Activated CD8-positive, alpha-beta memory T cell treated with anti-CD3 and anti-CD28 coated beads, Interleukin-2, amount 50 U/mL, for 24 hours (primary cell): Measurements from ENCODE around the gene EEPD1.

Experiments used
- DNase-seq: peaks from one replicate; pipeline ENCODE4 v3.0.0-alpha.2; 2020; ENCODE audit errors: extremely low read depth

EEPD1 gene

GRCh38 chr7:36299223-36299774 is 146.2 kb downstream of the EEPD1 start:
- no peak for DNase-seq

- DNase-seq: no peak
Observed at GRCh38 chr7:36299823-36300341, 146.8 kb downstream of the EEPD1 start.

GRCh38 chr7:36300696-36301350 is 147.8 kb downstream of the EEPD1 start:
- no peak for DNase-seq

GRCh38 chr7:36301914-36302771 is 149.1 kb downstream of the EEPD1 start:
- DNase-seq: no peak

GRCh38 chr7:36303202-36304098 is 150.4 kb downstream of the EEPD1 start:
- DNase-seq: no peak

- no peak for DNase-seq
Observed at GRCh38 chr7:36304099-36304425, 151.0 kb downstream of the EEPD1 start.

GRCh38 chr7:36305226-36305625 is 152.2 kb downstream of the EEPD1 start:
- DNase-seq: no peak

- no peak for DNase-seq
Observed at GRCh38 chr7:36305648-36306047, 152.6 kb downstream of the EEPD1 start.

GRCh38 chr7:36306222-36306621 is 153.2 kb downstream of the EEPD1 start:
- no peak for DNase-seq

GRCh38 chr7:36306722-36307121 is 153.7 kb downstream of the EEPD1 start:
- no peak for DNase-seq

GRCh38 chr7:36308031-36308430 is 155.0 kb downstream of the EEPD1 start:
- no peak for DNase-seq

- no peak for DNase-seq
Observed at GRCh38 chr7:36309301-36309700, 156.2 kb downstream of the EEPD1 start.

- no peak for DNase-seq
Observed at GRCh38 chr7:36309716-36310115, 156.7 kb downstream of the EEPD1 start.

- DNase-seq: no peak
Observed at GRCh38 chr7:36310897-36311296, 157.8 kb downstream of the EEPD1 start.

GRCh38 chr7:36311539-36311938 is 158.5 kb downstream of the EEPD1 start:
- no peak for DNase-seq

- DNase-seq: no peak
Observed at GRCh38 chr7:36312064-36312914, 159.2 kb downstream of the EEPD1 start.

- DNase-seq: no peak
Observed at GRCh38 chr7:36312915-36313334, 159.9 kb downstream of the EEPD1 start.

GRCh38 chr7:36313607-36314006 is 160.6 kb downstream of the EEPD1 start:
- no peak for DNase-seq

- DNase-seq: no peak
Observed at GRCh38 chr7:36314491-36314890, 161.4 kb downstream of the EEPD1 start.

GRCh38 chr7:36315309-36315944 is 162.4 kb downstream of the EEPD1 start:
- DNase-seq: no peak
